Lower lobe of right lung (tissue), 2 donors: Measurements from ENCODE around the gene BORCS6. TPM values are rescaled to one million over a fixed set of nuclear protein-coding genes. Genes with fewer than 3 reads are reported as not detected.
"Not testable (repeated sequence)": the region's sequence is repeated elsewhere in the genome, so short reads cannot be mapped to it uniquely, and the experiment has no call there.

Experiments
- ATAC-seq, 2 donors: fragments of 200-7000 bp; cut with Tn5 transposase; one replicate each; pipeline ENCODE4 v1.9.1; 2020 to 2022; ENCODE audit warnings: mild to moderate bottlenecking in 2 of 2, moderate library complexity in 2 of 2
- DNase-seq: peaks from one replicate; pipeline ENCODE4 v3.0.0-alpha.2; 2020
- H3K27ac ChIP-seq: fragments of 200-600 bp; one replicate; pipeline ENCODE4 v1.8.0; 2022
- H3K27me3 ChIP-seq: fragments of 200-600 bp; one replicate; pipeline ENCODE4 v1.8.0; 2022; ENCODE audit warnings: low read depth
- H3K36me3 ChIP-seq: fragments of 200-600 bp; one replicate; pipeline ENCODE4 v1.8.0; 2022; ENCODE audit warnings: mild to moderate bottlenecking
- H3K4me1 ChIP-seq: fragments of 200-600 bp; one replicate; pipeline ENCODE4 v1.8.0; 2022
- H3K4me3 ChIP-seq: fragments of 200-600 bp; one replicate; pipeline ENCODE4 v1.8.0; 2022; ENCODE audit warnings: mild to moderate bottlenecking
- H3K9me3 ChIP-seq: fragments of 200-600 bp; one replicate; pipeline ENCODE4 v1.8.0; 2022
- intact Hi-C: fragments of 100-400 bp; cut with DNase I; formaldehyde crosslinking; loops from one replicate; pipeline ENCODE4 v1.11.0; 2022
- total RNA-seq: library from RNA; stranded (reverse); fragmentation: NEBNext Ultra II Directional; extraction: Animal tissue kit (Norgen Biotek cat#: 25700); gene quantifications from one replicate; pipeline ENCODE4 v1.2.1, GENCODE V29; 2021
- TF ChIP-seq, protein P1 (sequence below): fragments of 200-600 bp; IDR thresholded peaks from one replicate; pipeline ENCODE4 v1.8.0; 2022; ENCODE audit warnings: antibody characterized with exemption, mild to moderate bottlenecking
- donor health status: DM: no; HTN: yes; CAD: no; lungs with severe emphysema.

The BORCS6 gene
- total RNA-seq, 1 donor from 2014 or later, result 7.7 TPM

DNA sequence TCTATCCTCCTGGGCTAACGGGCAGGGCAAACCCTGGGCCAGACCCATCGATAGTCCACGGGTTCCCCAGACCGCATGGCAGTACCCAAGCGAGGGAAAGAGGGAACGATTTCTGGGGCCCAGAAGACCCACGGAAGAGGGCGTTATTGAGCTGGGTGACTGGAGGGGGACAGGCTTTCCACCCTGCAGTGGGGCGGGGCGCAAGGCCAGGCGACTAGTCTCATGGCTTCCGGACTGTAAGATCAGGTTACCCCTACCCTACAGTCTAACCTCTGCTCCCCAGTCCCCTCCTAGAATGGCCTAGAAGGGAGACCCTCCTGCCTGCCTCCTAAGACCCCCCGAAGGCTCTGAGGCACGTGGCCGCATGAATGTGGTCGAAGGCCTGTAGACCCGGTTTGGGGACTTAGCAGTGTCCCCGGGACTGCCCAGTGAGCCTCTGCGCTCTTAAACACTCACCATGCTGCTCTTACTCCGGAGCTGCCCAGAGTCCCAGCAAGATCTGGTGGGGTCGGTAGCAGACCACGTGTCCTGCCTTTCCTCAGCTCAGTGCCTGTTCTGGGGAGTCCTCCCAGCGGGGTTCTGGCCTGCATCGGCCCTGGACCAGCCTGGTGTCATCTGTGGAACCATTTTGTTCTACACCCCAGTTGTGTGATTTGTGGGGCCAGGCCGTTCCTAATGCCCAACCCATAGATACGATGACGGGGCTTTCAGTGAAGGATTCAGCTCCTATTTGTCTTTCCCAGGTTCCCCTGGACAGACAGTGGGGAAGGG is 33.6 kb upstream of the BORCS6 start:
- TF ChIP-seq, protein P1, sequence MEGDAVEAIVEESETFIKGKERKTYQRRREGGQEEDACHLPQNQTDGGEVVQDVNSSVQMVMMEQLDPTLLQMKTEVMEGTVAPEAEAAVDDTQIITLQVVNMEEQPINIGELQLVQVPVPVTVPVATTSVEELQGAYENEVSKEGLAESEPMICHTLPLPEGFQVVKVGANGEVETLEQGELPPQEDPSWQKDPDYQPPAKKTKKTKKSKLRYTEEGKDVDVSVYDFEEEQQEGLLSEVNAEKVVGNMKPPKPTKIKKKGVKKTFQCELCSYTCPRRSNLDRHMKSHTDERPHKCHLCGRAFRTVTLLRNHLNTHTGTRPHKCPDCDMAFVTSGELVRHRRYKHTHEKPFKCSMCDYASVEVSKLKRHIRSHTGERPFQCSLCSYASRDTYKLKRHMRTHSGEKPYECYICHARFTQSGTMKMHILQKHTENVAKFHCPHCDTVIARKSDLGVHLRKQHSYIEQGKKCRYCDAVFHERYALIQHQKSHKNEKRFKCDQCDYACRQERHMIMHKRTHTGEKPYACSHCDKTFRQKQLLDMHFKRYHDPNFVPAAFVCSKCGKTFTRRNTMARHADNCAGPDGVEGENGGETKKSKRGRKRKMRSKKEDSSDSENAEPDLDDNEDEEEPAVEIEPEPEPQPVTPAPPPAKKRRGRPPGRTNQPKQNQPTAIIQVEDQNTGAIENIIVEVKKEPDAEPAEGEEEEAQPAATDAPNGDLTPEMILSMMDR, result no peak

DNA sequence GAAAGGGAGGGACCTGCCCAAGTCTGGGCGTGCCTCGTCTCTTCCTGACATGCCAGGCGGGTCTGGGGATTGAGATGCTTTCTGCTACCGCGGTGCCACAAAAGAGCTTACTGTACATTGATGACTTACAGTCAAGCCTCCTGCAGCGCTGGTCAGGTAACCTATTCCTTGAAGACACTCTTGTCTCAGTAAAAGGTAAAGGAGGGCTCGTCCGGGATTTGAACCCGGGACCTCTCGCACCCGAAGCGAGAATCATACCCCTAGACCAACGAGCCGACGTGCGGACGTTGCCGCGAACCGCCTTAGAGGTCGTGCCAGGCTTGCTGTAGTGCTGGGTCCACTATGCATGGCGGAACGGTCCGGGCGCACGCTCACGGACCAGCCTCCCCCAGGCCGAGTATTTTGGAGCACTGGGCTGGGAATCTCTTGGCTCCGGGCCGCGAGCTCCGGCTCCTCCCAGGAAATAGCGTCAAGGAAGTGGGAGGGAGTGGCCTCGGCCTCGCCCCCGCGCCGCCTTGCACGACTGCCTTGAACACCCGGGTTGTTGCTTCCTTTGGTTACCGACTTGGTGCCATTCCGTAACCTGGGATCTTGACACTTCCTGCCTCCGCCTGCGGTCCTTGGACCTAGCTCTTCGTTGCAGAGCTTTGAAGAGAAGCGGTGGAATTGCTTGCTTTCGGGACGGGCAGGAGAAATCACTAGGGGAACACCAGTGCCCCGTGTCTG is 32.8 kb upstream of the BORCS6 start:
- intact Hi-C loops, result no loop called here
- H3K27me3 ChIP-seq, result no peaks in the 10 kb centered on the region
- H3K4me1 ChIP-seq, result peaks cover 31% of the 10 kb centered on the region

More for the DNA sequence above, 33.6 kb upstream of the BORCS6 start:
- Histone ChIP-seq H3K4me1 (peaks cover 32% of the 10 kb centered on the region), H3K36me3 (peaks cover 14% of the 10 kb centered on the region), H3K4me3 (peak overlapping the region; percentile 60), H3K27me3 (no peaks in the 10 kb centered on the region), H3K27ac (peak overlapping the region; percentile 99), H3K9me3 (no peaks in the 10 kb centered on the region)
- DNase-seq (peak; percentile 82), ATAC-seq (peak; percentile 7 to 19)
- intact Hi-C loops, result no loop called here

DNA sequence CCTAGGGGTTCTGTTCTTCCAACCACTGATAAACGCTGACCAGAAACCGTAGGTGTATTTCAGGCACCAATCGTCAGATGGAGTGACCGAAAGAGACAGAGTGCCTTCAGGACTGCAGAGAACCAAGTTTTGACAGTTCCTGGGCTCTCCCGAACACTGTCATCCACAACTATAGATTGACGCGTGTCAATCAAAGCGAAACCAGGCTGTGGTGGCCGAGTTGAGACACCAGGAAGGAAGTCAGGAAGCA is 32.3 kb upstream of the BORCS6 start:
- ATAC-seq, result no peak
- Histone ChIP-seq H3K4me3 (peak overlapping the region; percentile 60), H3K27me3 (no peaks in the 10 kb centered on the region), H3K36me3 (peaks cover 2% of the 10 kb centered on the region), H3K4me1 (peaks cover 26% of the 10 kb centered on the region), H3K9me3 (no peaks in the 10 kb centered on the region), H3K27ac (peak overlapping the region; percentile 99)
- intact Hi-C loops, result no loop called here
- DNase-seq, result no peak
- TF ChIP-seq, protein P1, result no peak

More for the DNA sequence above, 32.8 kb upstream of the BORCS6 start:
- DNase-seq, result peak; percentile 96
- Histone ChIP-seq H3K36me3 (peaks cover 7% of the 10 kb centered on the region), H3K9me3 (no peaks in the 10 kb centered on the region), H3K27ac (peak overlapping the region; percentile 99), H3K4me3 (peak overlapping the region; percentile 60)
- TF ChIP-seq, protein P1, result no peak
- ATAC-seq, result peak; percentile 72 to 85

DNA sequence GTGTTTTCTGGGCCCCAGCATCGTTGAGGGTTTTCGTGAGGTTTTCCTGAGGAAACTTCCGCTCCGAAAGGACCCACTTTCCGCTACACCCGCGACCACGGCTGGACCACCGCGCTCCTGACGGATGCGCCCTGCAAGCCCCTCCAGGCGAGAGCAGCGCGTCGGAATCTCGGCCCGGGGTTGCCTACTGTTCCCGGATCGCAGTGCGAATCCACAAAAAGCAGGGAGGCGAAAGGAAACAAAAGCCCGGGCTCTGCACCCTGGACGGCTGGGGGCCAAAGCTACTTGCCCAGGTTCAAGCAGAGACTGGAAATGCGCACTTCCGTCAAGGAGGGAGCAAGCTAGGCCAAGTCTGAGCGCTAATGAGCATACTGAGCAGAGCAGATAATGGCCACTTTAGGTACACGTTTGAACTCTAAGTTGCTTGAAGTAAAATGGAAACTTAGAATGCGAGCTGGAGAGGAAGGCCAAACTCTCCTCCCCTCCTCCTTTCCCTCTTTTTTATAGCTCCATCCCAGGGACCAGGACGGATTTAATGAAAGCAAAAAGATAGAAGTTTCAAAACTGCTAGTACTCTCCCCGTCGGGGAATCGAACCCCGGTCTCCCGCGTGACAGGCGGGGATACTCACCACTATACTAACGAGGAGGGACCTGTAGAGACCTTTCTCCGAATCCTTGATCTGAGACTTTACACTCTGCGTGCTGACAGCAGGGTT is 31.8 kb upstream of the BORCS6 start:
- H3K4me1 ChIP-seq, result peaks cover 22% of the 10 kb centered on the region
- H3K9me3 ChIP-seq, result no peaks in the 10 kb centered on the region
- peak overlapping the region; percentile 60 for H3K4me3 ChIP-seq
- H3K27me3 ChIP-seq, result no peaks in the 10 kb centered on the region
- intact Hi-C loops, result no loop called here
- H3K36me3 ChIP-seq, result no peaks in the 10 kb centered on the region
- TF ChIP-seq, protein P1, result no peak
- DNase-seq (peak; percentile 78), ATAC-seq (peak; percentile 77 to 84)
- peak overlapping the region; percentile 99 for H3K27ac ChIP-seq

DNA sequence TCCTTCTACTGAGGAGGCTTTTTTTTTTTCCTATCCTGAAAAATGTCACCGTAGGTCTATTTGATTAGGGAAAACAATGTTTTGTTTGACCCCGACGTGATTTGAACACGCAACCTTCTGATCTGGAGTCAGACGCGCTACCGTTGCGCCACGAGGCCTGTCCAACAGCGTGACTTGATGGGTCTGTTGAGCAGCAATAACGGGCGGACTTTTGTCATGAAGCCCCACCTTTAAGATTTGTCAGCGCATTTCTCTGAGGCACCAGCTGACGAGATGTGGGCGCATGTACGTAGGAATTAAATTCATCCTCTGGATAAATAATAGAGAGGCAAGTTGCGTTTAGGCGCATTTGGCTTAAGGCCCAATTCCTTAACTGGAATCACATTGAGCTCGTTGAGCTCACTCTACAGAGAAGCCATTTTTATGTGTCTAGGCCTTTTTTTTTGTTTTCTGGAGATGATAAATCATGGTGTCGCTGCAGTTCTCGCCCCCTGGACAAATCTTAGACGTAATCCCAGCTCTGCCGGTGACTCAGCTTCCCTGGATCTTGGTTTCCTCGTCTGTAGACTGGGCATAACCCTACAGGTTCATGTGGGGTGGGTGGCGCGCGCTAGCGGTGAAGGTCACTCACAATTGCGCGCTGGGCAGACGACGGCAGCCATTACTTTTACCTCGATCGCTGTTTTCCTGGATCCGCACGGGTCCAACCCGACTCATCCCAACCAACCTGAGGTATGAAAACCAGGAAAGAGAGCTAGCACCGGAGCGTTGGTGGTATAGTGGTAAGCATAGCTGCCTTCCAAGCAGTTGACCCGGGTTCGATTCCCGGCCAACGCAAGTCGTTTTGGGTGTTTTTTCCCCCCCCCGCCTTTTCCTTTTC is 31.0 kb upstream of the BORCS6 start:
- Histone ChIP-seq H3K9me3 (no peaks in the 10 kb centered on the region), H3K4me3 (peak overlapping the region; percentile 60), H3K27ac (peak overlapping the region; percentile 99), H3K36me3 (no peaks in the 10 kb centered on the region), H3K27me3 (no peaks in the 10 kb centered on the region), H3K4me1 (peaks cover 20% of the 10 kb centered on the region)
- intact Hi-C loops, result no loop called here
- peak; percentile 82 for ATAC-seq
- TF ChIP-seq, protein P1, result peak; percentile 5
- DNase-seq, result peak; percentile 85

DNA sequence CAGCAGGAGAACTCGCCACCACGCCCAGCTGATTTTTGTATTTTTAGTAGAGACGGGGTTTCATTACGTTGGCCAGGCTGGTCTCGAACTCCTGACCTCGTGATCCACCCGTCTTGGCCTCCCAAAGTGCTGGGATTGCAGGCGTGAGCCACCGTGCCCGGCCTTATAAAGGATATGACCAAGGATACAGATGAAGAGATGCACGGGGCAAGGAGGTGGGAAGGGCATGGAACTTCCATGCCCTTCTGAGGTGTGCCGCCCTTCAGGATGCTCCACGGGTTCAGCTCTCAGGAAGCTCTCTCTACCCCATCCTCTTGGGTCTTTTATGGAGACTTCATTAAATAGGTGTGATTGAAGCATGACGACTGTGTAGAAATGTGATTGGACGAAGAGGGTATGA is 24.0 kb upstream of the BORCS6 start:
- peaks cover 15% of the 10 kb centered on the region for H3K4me1 ChIP-seq
- ATAC-seq, H3K27ac ChIP-seq, intact Hi-C loops, H3K27me3 ChIP-seq, H3K4me3 ChIP-seq, H3K9me3 ChIP-seq, H3K36me3 ChIP-seq, DNase-seq: not testable (repeated sequence)
